GM23338 (cell line): ENCODE measurements around the gene CCL24. TPM values are rescaled to one million over a fixed set of nuclear protein-coding genes. Genes with fewer than 3 reads are reported as not detected.

ENCODE experiments used
- CREB1 ChIP-seq: fragments of 250-450 bp; sonication (Bioruptor Pico); IDR thresholded peaks from 2 replicates; pipeline ENCODE4 v1.5.0; 2020; ENCODE audit warnings: low read depth, mild to moderate bottlenecking, moderate library complexity
- EZH2 ChIP-seq: fragments of 200-600 bp; sonication (generic); IDR thresholded peaks from one replicate; pipeline ENCODE4 v1.8.0; 2017; ENCODE audit warnings: antibody characterized with exemption, mild to moderate bottlenecking, low read depth; ENCODE audit not compliant: unreplicated experiment
- EZH2phosphoT487 ChIP-seq: fragments of 200-600 bp; sonication (generic); IDR thresholded peaks from one replicate; pipeline ENCODE4 v1.8.1; 2018; ENCODE audit warnings: antibody characterized with exemption; ENCODE audit not compliant: unreplicated experiment
- NANOG ChIP-seq: IDR thresholded peaks from 2 replicates; pipeline ENCODE4 v1.6.1; 2016; ENCODE audit warnings: antibody characterized with exemption, borderline replicate concordance
- POLR2AphosphoS5 ChIP-seq: IDR thresholded peaks from 2 replicates; pipeline ENCODE4 v1.6.1; 2016; ENCODE audit warnings: antibody characterized with exemption, low read depth
- STAT1 ChIP-seq: IDR thresholded peaks from one replicate; pipeline ENCODE4 v1.6.1; 2016; ENCODE audit warnings: antibody characterized with exemption; ENCODE audit not compliant: unreplicated experiment
- ZNF114 ChIP-seq: fragments of 250-450 bp; sonication (Bioruptor Pico); IDR thresholded peaks from 2 replicates; pipeline ENCODE4 v1.5.0; 2020; ENCODE audit warnings: mild to moderate bottlenecking, moderate library complexity
- ZNF331 ChIP-seq: fragments of 250-450 bp; sonication (Bioruptor Pico); IDR thresholded peaks from 2 replicates; pipeline ENCODE4 v1.5.0; 2020; ENCODE audit warnings: low read depth, mild to moderate bottlenecking, moderate library complexity
- polyA plus RNA-seq: library from polyadenylated mRNA; unstranded; fragments of >200 nt; fragmentation: Nextera tagmentation; extraction: Ambion mirVana; gene quantifications from 2 replicates; pipeline ENCODE4 v1.2.1, GENCODE V29; 2016
- total RNA-seq: library from RNA; depleted of rRNA; stranded (reverse); fragments of >200 nt; shearing (Covaris generic); gene quantifications from 2 replicates; pipeline ENCODE4 v1.2.3, GENCODE V29; 2014
- TF ChIP-seq, protein P1 (sequence below): fragments of 250-450 bp; sonication (Bioruptor Pico); IDR thresholded peaks from 2 replicates; pipeline ENCODE4 v1.5.0; 2020; ENCODE audit warnings: mild to moderate bottlenecking, moderate library complexity
- TF ChIP-seq, protein P2 (sequence below), 2 experiments: fragments of 200-600 bp in 1 of 2; sonication (generic) in 1 of 2; conservative IDR thresholded peaks; 2 replicates each; pipeline versions ENCODE4 v1.5.1 to v1.6.1; 2016 to 2017; ENCODE audit warnings: antibody characterized with exemption in 2 of 2, low read depth in 2 of 2, mild to moderate bottlenecking in 2 of 2, moderate library complexity in 1 of 2
- TF ChIP-seq, protein P3 (sequence below): IDR thresholded peaks from one replicate; pipeline ENCODE4 v1.6.1; 2018; ENCODE audit warnings: antibody characterized with exemption; ENCODE audit not compliant: unreplicated experiment

The CCL24 gene
- total and polyA plus RNA-seq, 2 experiments from 2014 or later, result not detected

DNA sequence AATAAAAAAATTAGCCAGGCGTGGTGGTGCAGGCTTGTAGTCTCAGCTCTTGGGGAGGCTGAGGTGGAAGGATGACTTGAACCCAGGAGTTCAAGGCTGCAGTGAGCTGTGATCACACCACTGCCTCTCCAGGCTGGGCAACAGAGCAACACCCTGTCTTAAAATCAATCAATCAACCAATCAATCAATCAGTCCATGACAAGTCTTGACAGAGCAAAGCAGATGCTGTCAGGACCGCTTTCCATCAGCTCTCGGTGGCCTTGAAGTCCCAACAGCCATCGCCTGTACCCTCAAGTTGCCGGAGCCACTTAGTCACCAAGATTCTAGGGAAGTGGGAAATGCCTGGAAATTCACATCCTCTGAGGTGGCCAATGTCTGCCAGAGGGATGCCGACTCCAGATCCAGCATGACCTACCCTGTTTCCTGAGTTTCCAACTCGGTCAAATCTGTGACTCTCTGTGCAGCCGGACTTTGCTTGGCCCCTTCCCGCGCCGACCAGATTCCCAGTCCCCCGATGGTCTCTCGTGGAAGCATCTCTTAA lies 871 bp upstream of the CCL24 start (continued):
- TF ChIP-seq, protein P1, sequence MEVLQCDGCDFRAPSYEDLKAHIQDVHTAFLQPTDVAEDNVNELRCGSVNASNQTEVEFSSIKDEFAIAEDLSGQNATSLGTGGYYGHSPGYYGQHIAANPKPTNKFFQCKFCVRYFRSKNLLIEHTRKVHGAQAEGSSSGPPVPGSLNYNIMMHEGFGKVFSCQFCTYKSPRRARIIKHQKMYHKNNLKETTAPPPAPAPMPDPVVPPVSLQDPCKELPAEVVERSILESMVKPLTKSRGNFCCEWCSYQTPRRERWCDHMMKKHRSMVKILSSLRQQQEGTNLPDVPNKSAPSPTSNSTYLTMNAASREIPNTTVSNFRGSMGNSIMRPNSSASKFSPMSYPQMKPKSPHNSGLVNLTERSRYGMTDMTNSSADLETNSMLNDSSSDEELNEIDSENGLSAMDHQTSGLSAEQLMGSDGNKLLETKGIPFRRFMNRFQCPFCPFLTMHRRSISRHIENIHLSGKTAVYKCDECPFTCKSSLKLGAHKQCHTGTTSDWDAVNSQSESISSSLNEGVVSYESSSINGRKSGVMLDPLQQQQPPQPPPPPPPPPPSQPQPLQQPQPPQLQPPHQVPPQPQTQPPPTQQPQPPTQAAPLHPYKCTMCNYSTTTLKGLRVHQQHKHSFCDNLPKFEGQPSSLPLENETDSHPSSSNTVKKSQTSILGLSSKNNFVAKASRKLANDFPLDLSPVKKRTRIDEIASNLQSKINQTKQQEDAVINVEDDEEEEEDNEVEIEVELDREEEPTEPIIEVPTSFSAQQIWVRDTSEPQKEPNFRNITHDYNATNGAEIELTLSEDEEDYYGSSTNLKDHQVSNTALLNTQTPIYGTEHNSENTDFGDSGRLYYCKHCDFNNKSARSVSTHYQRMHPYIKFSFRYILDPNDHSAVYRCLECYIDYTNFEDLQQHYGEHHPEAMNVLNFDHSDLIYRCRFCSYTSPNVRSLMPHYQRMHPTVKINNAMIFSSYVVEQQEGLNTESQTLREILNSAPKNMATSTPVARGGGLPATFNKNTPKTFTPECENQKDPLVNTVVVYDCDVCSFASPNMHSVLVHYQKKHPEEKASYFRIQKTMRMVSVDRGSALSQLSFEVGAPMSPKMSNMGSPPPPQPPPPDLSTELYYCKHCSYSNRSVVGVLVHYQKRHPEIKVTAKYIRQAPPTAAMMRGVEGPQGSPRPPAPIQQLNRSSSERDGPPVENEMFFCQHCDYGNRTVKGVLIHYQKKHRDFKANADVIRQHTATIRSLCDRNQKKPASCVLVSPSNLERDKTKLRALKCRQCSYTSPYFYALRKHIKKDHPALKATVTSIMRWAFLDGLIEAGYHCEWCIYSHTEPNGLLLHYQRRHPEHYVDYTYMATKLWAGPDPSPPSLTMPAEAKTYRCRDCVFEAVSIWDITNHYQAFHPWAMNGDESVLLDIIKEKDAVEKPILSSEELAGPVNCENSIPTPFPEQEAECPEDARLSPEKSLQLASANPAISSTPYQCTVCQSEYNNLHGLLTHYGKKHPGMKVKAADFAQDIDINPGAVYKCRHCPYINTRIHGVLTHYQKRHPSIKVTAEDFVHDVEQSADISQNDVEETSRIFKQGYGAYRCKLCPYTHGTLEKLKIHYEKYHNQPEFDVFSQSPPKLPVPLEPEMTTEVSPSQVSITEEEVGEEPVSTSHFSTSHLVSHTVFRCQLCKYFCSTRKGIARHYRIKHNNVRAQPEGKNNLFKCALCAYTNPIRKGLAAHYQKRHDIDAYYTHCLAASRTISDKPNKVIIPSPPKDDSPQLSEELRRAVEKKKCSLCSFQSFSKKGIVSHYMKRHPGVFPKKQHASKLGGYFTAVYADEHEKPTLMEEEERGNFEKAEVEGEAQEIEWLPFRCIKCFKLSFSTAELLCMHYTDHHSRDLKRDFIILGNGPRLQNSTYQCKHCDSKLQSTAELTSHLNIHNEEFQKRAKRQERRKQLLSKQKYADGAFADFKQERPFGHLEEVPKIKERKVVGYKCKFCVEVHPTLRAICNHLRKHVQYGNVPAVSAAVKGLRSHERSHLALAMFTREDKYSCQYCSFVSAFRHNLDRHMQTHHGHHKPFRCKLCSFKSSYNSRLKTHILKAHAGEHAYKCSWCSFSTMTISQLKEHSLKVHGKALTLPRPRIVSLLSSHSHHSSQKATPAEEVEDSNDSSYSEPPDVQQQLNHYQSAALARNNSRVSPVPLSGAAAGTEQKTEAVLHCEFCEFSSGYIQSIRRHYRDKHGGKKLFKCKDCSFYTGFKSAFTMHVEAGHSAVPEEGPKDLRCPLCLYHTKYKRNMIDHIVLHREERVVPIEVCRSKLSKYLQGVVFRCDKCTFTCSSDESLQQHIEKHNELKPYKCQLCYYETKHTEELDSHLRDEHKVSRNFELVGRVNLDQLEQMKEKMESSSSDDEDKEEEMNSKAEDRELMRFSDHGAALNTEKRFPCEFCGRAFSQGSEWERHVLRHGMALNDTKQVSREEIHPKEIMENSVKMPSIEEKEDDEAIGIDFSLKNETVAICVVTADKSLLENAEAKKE (CRISPR knock-in tag), result no peak
- TF ChIP-seq NANOG (no peak), EZH2 (no peak), CREB1 (CRISPR knock-in tag) (no peak), STAT1 (no peak), ZNF114 (CRISPR knock-in tag) (no peak), ZNF331 (CRISPR knock-in tag) (no peak), POLR2AphosphoS5 (no peak), EZH2phosphoT487 (no peak)
- TF ChIP-seq, protein P2, sequence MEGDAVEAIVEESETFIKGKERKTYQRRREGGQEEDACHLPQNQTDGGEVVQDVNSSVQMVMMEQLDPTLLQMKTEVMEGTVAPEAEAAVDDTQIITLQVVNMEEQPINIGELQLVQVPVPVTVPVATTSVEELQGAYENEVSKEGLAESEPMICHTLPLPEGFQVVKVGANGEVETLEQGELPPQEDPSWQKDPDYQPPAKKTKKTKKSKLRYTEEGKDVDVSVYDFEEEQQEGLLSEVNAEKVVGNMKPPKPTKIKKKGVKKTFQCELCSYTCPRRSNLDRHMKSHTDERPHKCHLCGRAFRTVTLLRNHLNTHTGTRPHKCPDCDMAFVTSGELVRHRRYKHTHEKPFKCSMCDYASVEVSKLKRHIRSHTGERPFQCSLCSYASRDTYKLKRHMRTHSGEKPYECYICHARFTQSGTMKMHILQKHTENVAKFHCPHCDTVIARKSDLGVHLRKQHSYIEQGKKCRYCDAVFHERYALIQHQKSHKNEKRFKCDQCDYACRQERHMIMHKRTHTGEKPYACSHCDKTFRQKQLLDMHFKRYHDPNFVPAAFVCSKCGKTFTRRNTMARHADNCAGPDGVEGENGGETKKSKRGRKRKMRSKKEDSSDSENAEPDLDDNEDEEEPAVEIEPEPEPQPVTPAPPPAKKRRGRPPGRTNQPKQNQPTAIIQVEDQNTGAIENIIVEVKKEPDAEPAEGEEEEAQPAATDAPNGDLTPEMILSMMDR (conservative IDR thresholded peaks at IDR 0.05; ENCODE audit: low read depth in 2 of 2), result no peak
- TF ChIP-seq, protein P3, sequence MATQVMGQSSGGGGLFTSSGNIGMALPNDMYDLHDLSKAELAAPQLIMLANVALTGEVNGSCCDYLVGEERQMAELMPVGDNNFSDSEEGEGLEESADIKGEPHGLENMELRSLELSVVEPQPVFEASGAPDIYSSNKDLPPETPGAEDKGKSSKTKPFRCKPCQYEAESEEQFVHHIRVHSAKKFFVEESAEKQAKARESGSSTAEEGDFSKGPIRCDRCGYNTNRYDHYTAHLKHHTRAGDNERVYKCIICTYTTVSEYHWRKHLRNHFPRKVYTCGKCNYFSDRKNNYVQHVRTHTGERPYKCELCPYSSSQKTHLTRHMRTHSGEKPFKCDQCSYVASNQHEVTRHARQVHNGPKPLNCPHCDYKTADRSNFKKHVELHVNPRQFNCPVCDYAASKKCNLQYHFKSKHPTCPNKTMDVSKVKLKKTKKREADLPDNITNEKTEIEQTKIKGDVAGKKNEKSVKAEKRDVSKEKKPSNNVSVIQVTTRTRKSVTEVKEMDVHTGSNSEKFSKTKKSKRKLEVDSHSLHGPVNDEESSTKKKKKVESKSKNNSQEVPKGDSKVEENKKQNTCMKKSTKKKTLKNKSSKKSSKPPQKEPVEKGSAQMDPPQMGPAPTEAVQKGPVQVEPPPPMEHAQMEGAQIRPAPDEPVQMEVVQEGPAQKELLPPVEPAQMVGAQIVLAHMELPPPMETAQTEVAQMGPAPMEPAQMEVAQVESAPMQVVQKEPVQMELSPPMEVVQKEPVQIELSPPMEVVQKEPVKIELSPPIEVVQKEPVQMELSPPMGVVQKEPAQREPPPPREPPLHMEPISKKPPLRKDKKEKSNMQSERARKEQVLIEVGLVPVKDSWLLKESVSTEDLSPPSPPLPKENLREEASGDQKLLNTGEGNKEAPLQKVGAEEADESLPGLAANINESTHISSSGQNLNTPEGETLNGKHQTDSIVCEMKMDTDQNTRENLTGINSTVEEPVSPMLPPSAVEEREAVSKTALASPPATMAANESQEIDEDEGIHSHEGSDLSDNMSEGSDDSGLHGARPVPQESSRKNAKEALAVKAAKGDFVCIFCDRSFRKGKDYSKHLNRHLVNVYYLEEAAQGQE, result no peak
